ENCODE measurements around the gene NANS.

DNA sequence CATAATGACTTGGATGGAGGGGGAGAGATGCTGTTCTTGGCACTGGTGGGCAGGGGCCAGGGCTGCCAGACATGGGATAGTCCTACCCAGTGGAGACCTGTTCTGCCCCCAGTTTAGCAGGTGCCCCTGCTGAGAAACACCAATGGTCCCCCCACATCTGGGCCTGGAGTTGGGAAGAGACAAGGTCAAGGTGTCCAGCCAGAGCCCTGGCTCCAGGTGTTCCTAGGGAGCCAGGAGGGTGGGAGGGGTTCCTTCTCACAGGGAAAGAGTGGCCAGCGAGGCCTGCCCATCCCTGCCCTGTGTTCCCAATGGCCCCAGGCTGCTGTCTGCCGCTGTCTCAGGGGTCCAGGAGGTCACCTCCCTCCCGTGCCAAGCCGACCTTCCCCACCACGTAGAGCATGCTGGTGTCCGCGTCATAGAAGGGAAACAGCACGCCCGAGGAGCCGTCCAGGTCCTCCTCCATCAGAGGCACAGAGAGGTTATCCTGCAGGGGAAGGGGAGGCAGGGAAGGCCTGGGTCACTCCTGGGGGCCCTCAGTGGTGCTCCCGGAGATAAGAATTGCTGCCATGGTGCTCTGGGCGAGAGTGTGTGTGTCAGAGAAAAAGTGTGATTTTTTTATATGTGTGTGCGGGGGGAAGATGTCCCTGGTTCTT lies 74.2 kb downstream of the NANS start:
- TF ChIP-seq POLR2AphosphoS5 (IDR thresholded peaks at IDR 0.05; ENCODE audit: borderline replicate concordance, low read depth, low read length) (no peak), EZH2 (IDR thresholded peaks at IDR 0.05) (no peak), FOXP2 (optimal IDR thresholded peaks at IDR 0.05; ENCODE audit: control extremely low read depth, extremely low read length, insufficient read depth) (no peak)
